ENCODE data around the gene USP7. TPM values are rescaled to one million over a fixed set of nuclear protein-coding genes. Genes with fewer than 3 reads are reported as not detected.

Gene USP7
- total RNA-seq, 1 donor from 2014 or later, result 57.2 TPM

GRCh38 chr16:8952281-8952751 is 11.4 kb downstream of the USP7 start:
- DNase-seq (ENCODE audit: low read depth), result no peak

DNA sequence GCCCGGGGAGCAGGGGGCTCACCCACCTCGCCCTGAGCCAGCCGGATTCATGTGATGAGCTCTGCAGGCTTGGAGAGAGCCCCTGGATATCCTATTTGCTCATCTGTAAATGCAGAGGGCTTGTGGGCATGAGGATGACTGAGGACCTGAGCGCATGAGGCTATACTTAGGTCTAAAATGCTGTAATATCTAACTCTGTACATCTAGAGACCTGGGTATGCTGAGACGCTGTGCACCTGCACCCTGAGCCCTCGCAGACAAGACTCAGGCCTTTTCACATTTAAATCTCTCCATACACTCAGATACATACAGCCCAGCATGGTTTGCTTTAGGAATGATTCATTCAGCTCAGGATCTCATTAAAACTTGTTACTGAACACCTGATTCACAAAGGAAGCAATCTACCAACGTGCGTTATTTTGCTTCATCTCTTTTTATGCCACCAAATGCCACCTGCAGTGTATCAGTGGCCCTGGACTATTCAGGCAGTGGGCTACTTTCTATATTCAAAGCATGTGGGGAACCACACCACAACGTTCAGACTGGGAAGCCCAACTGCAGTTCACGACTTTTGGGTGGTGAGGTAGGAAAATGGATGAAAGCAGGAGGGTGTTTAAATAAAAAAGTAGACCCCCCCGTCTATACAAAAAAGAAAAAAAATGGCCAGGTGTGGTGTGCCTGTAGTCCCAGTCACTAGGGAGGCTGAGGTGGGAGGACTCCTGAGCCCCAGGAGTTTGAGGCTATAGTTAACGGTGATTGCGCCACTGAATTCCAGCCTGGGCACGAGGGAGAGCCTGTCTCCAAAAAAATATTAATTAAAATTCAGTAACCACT is 12.0 kb downstream of the USP7 start:
- no peak for DNase-seq (ENCODE audit: low read depth)

DNA sequence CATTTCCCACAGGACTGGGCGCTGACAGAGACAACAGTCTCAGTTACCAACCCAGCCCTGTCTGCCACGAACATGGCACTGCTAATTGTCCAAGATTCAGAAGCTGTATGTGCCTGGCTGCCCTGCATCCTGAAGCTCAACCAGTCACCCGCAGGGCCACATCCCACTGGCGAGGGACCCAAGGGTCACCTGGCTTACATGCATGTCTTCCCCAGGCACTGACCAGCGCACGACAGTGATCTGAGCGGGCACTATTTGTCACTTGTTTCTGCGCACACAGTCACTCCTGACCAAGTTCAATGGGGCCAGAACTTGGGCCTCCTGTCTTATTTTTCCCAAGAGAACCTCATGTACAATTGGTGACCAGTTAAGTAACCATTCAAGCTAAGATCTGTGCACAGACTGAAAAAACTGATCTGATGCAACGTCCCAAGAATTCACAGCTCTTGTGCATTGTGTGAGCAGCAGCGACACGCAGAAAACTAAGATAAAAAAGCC is 13.1 kb downstream of the USP7 start:
- DNase-seq (ENCODE audit: low read depth), result no peak

DNA sequence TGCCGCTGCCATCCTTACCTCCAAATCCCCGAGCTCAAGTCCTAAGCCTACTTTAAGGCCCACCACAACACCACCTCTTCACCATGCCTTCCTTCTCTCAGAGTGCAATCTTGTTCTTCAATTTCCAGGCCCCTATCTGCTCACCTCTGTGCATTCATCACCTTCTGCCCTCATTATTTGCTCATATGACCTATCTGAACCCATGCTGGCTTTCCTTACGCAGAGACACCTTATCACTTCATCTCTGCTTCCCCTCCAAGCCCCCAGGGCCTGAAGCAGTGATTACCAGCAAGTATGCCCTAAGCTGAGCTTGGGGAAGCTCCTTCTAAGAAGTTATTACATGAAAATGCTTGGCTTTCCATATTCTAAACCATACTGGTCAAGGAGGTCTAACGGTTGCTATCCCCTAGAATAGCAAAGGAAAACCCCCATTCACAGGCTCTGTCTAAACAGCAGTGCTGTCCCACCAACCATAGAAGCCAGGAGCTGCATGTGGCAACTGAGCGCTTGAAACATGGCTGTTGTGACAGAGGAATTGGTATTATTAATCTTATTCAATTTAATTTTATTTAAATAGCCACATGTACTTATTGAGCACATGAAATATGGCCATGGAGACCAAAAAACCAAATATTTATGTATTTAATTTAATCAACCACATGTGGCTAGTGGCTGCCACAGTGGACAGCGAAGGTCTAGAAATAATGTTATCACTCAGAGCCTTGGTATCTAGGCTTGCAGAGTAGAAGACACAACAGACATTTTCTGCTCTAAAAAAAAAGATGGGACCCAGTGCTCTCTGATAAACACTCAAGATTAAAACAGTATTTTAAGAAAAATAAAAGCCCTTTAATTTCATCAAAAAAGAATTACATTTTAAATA is 13.9 kb downstream of the USP7 start:
- DNase-seq (ENCODE audit: low read depth), result peak; percentile 31

- DNase-seq (ENCODE audit: low read depth), result no peak
These were observed 14.9 kb downstream of the USP7 start for GRCh38 chr16:8948831-8949230.

DNA sequence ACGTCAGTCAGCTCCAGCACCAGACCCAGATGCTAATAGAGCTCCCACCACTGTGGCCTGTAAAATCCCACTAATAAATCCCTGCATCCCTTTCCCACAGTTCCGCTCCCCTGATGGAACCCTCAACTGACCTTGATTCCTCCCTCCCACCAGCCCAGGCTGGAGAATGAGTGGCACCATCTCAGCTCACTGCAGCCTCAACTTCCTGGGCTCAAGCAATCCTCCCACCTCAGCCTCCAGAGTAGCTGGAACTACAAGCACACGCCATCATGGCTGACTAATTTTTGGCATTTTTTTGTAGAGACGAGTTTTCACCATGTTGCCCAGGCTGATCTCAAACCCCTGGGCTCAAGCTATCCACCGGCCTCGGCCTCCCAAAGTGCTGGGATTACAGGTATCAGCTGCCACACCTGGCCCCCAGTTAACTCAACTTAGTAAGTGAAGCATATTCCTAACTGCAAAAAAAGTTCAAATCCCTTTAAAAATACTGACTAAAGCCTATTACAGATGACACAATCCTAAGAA is 15.6 kb downstream of the USP7 start:
- no peak for DNase-seq (ENCODE audit: low read depth)

DNA sequence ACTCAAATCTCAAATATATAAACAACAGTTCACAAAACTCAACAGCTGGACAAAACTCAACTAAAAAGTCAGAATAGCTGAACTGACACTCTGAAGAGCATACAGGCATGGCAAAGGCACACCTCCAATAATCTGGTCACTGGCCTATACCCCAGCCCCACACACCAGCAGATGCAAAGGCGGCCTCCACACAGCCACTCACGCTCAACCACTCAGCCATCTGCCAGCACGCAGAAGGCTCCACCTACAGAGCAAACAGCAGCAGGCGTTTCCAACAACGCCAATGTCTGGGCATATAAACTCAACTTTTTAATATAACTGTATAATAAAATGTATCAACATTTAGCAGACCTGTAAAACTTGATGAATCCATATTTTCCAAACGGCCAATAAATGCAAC is 17.2 kb downstream of the USP7 start:
- DNase-seq (ENCODE audit: low read depth), result no peak

GRCh38 chr16:8945626-8946296 is 17.9 kb downstream of the USP7 start:
- DNase-seq (ENCODE audit: low read depth), result no peak

- peak; percentile 45 for DNase-seq (ENCODE audit: low read depth)
These were observed 19.5 kb downstream of the USP7 start for GRCh38 chr16:8943966-8944759.

GRCh38 chr16:8943001-8943763 is 20.5 kb downstream of the USP7 start:
- DNase-seq (ENCODE audit: low read depth), result no peak

- DNase-seq (ENCODE audit: low read depth), result no peak
These were observed 21.9 kb downstream of the USP7 start for GRCh38 chr16:8941718-8942344.

DNA sequence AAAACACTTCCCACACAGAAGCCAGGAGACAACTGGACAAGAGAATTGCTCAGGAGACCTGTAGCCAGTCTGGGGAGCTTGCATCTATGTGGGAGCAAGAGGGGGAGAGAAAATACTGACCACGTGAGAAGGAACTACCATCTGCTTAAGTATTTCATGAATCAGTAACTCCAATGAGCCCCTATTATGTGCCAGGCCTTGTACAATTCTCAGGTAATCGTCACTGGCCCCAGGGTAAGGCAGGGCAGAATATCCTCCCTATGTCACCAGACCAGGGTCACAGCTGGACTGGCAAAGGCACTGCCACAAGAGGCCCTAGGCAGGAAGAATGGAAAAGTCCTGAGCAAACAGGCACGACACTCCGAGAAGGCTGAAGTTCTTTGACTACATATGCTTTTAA is 25.9 kb downstream of the USP7 start:
- DNase-seq (ENCODE audit: low read depth), result peak; percentile 10

GRCh38 chr16:8936421-8936820 is 27.3 kb downstream of the USP7 start:
- peak; percentile 39 for DNase-seq (ENCODE audit: low read depth)

- no peak for DNase-seq (ENCODE audit: low read depth)
These were observed 27.7 kb downstream of the USP7 start for GRCh38 chr16:8935989-8936388.

DNA sequence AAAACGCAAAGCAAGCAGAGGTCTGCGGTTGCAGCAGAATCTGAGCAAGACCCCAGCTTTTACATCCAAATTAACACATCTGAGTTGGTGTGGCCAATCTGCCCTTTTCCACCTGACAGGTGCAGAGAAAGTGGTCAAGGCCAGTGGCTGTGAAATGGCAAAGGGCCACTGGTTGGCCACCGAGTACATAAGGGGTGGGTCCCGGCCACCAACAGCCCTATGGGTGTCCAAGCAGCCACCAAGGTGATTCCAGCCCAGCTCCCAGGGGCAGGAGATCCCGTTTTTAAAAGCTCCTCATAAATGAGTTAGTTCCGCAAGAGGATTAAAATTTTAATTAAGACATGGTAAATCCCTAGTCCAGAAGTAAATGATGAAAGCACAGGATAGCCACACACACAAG is 29.1 kb downstream of the USP7 start:
- no peak for DNase-seq (ENCODE audit: low read depth)

DNA sequence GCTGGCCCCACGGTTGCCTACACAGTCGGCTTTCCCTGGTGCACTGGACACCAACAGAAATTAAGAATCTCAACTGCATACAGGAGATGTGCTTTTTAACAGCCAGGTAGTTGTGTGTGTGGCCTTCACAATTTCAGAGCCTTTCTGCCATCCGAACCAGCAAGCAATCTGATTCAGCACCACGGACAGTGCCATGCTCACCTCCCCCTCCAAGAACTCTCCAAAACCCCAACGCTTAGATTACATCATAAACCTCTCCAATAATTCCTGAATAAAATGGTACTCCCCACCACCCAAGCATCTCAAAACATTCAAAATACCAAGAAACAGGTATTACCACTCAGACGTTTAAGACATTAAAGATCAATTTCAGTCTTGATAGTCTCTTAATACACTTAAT is 31.8 kb downstream of the USP7 start:
- DNase-seq (ENCODE audit: low read depth), result peak; percentile 71

GRCh38 chr16:8929086-8929748 is 34.5 kb downstream of the USP7 start:
- peak; percentile 7 for DNase-seq (ENCODE audit: low read depth)

GRCh38 chr16:8928467-8928957 is 35.2 kb downstream of the USP7 start:
- DNase-seq (ENCODE audit: low read depth), result no peak
